Vagina (tissue), 2 donors: Measurements from ENCODE around the gene BCL3.

Experiments used
- CTCF ChIP-seq, 3 experiments: fragments of 450-650 bp in 2 of 3; fragments of 200-600 bp in 1 of 3; sonication (generic) in 1 of 3; IDR thresholded peaks; one replicate each; pipeline ENCODE4 v1.5.1; 2017 to 2019; ENCODE audit warnings: antibody characterized with exemption in 3 of 3, mild to moderate bottlenecking in 2 of 3, moderate library complexity in 2 of 3
- POLR2A ChIP-seq, 2 donors: fragments of 450-650 bp; IDR thresholded peaks; one replicate each; pipeline ENCODE4 v1.6.1; 2017; ENCODE audit warnings: antibody characterized with exemption in 2 of 2, mild to moderate bottlenecking in 2 of 2, moderate library complexity in 2 of 2

GRCh38 chr19:44731081-44731480 lies 17.4 kb upstream of the BCL3 start:
- no peak for TF ChIP-seq CTCF (IDR thresholded peaks at IDR 0.05)
- TF ChIP-seq POLR2A (IDR thresholded peaks at IDR 0.05): no peak
